ENCODE results near the gene TNFRSF4. TPM values are rescaled to one million over a fixed set of nuclear protein-coding genes. Genes with fewer than 3 reads are reported as not detected.
"Not testable (repeated sequence)": the region's sequence is repeated elsewhere in the genome, so short reads cannot be mapped to it uniquely, and the experiment has no call there.

The TNFRSF4 gene
- total RNA-seq, 1 experiment from 2014 or later = not detected

- no peak for DNase-seq (ENCODE audit: low spot score)
Observed at GRCh38 chr1:1203561-1204424, 10.2 kb downstream of the TNFRSF4 start.

DNA sequence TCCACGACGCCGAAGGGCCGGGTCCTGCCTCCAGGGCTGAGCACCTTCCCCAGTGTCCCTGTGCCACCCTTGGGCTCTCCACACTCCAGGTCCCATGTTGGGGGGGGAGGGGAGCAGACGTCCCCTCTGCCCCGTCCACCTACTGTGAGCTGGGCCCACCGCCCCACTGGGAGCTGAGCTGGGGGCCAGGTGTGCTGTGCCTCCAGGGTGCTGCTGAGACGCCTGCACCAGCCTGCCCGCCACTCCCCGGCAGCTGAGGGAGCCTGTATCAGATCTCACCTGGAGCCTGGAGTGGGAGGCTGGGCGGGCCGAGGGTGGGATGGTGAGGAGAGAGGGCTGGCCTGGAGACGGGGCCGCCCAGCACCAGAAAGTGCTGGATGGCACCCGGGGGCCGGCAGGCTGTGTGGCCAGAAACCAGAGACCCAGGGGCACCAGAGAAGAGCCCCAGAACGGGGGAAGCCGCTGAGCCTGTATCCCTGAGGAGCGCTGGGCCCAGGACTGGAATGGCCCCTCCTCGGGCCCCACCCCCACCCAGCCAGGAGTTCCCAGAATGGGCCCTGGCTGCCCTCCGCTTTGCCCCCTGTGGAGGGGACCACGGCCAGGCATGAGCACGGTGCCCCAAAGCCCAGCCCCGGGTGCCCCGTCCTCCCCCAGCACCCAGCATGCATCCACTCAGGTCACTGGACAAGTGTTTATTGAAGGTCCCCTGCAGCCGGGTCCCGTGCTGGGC is 11.0 kb downstream of the TNFRSF4 start:
- DNase-seq (ENCODE audit: low spot score) = no peak

GRCh38 chr1:1200876-1201810 is 12.8 kb downstream of the TNFRSF4 start:
- DNase-seq (ENCODE audit: low spot score) = no peak

GRCh38 chr1:1199961-1200875 is 13.7 kb downstream of the TNFRSF4 start:
- no peak for DNase-seq (ENCODE audit: low spot score)

DNA sequence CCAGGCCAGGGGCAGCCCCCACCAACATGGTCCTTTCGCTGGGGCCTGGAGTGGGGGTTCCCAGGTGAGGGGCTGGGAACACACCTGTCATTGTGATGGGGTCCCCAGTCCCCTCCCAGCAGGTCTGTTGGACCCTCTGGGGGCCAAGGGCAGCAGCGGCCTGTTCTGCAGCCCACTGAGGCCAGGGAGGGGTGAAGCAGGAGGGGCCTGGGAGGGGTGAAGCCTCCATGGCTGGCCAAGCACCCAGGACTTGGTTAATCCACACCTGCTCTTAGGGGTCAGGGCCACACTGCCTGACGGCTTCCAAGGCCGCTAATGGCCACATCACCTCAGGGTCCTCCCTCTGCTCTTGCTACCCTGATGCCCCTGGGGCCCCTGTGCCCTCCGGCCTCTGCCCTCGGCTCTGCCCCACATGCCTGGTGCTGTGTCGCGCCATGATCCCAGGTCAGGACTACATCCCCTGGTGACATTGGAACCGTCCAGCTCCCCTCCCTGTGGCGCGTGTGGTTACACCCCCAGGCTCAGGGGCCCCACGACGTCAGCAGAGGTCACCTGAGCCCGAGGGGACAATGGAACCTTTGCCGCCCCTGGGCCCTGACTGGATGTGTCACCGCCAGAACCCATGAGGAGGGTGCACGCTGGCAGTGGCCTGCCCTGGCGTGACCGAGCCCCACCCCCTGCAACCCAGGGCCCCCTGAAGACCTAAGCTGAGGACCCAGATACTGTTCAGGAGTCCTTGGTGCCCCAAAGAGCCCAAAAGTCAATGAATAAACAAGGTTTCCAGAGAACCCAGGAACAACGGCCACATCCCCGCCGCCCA is 14.6 kb downstream of the TNFRSF4 start:
- DNase-seq (ENCODE audit: low spot score) = no peak

- DNase-seq (ENCODE audit: low spot score) = no peak
Observed at GRCh38 chr1:1198423-1199140, 15.4 kb downstream of the TNFRSF4 start.

GRCh38 chr1:1197551-1198422 is 16.2 kb downstream of the TNFRSF4 start:
- DNase-seq (ENCODE audit: low spot score) = no peak

DNA sequence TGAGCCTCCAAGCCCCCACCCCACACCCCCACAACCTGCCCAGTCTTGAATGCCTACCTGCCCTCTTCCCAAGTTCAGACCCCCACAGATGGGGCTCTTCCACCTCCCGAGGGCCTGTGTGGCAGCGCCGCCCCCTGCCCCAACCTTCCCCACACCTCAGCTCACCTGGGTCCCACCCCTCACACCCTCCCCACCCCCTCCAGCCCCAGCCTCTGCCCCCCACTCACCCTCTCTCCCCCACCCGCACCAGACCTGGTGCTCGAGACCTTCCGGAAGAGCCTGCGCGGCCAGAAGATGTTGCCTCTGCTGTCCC is 16.8 kb downstream of the TNFRSF4 start:
- DNase-seq (ENCODE audit: low spot score) = no peak

GRCh38 chr1:1196431-1197187 is 17.3 kb downstream of the TNFRSF4 start:
- no peak for DNase-seq (ENCODE audit: low spot score)

GRCh38 chr1:1195726-1196125 is 18.2 kb downstream of the TNFRSF4 start:
- DNase-seq (ENCODE audit: low spot score) = not testable (repeated sequence)

DNA sequence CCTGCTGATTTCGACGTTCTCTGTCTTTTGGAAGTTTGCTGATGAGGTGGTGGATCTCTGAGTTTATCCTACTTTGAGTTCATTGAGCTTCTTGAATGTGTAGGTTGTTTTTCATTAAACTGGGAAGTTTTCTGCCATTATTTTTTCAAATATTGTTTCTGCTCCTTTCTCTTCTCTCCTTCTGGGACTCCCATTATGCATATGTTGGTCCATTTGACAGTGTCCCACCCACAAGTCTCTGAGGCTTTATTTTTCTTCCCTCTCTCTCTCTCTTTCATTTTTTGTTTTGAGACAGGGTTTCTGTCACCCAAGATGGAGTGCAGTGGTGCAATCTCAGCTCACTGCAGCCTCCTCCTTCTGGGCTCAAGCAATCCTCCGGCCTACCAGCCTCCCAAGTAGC is 19.2 kb downstream of the TNFRSF4 start:
- no peak for DNase-seq (ENCODE audit: low spot score)

DNA sequence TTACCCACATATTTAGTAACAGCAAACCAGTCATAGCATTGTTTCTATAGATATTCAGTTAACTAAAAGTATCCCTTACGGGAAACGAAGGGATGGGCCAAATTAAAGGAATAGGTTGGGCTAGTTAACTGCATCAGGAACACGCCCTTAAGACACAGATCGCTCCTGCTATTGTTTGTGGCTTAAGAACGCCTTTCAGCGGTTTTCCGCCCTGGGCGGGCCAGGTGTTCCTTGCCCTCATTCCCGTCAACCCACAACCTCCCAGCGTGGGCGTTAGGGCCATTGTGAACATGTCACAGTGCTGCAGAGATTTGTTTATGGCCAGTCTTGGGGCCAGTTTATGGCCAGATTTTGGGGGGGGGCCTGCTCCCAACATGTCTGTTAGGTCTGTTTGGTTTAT is 22.2 kb downstream of the TNFRSF4 start:
- no peak for DNase-seq (ENCODE audit: low spot score)

- no peak for DNase-seq (ENCODE audit: low spot score)
Observed at GRCh38 chr1:1189111-1189510, 24.8 kb downstream of the TNFRSF4 start.

DNA sequence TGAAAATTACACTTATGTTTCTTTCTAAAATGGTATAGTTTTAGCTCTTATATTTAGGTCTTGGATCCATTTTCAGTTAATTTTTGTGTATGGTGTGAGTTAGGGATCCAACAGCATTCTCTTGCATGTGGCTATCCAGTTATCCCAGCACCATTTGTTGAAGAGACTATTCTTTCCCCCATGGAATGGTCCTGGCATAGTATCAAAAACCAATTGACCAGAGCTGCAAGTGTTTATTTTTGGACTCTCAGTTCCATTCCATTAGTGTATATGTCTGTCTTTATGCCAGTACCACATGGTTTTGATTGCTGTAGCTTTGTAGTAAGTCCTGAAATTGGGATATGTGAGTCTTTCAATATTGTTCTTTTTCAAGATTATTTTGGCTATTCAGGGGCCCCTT is 26.0 kb downstream of the TNFRSF4 start:
- DNase-seq (ENCODE audit: low spot score) = no peak

DNA sequence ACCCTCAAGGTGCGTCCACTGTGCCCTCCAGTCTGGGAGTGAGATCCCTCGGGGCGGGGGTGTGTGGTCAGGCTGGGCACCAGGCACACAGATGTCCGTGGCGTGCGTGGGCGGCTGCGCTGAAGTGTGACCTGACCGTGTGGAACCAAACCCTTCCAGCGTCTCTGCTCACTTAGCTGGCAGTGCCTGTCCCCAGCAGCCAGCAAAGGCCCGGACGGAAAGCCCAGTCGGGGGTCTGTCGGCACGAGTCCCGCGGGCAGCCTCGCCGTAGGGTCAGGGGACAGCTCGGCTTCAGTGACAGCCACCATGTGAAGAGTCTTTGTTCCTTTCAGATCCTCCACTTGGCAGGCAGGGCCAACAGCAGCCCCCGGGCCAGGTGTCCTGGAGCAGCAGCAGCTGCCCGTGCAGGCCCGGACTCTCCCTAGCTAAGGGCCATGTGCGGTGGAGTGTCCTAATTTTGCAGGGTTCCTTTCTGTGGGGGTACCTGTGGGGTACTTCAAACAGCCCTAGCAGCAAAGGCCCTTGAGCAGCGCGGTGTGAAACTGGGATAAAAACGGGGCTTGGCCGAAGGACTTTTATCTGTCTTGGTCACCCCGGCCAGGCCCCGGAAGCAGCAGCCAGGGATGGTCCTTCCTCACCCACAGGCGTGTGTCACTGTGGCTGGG is 28.7 kb downstream of the TNFRSF4 start:
- DNase-seq (ENCODE audit: low spot score) = no peak

DNA sequence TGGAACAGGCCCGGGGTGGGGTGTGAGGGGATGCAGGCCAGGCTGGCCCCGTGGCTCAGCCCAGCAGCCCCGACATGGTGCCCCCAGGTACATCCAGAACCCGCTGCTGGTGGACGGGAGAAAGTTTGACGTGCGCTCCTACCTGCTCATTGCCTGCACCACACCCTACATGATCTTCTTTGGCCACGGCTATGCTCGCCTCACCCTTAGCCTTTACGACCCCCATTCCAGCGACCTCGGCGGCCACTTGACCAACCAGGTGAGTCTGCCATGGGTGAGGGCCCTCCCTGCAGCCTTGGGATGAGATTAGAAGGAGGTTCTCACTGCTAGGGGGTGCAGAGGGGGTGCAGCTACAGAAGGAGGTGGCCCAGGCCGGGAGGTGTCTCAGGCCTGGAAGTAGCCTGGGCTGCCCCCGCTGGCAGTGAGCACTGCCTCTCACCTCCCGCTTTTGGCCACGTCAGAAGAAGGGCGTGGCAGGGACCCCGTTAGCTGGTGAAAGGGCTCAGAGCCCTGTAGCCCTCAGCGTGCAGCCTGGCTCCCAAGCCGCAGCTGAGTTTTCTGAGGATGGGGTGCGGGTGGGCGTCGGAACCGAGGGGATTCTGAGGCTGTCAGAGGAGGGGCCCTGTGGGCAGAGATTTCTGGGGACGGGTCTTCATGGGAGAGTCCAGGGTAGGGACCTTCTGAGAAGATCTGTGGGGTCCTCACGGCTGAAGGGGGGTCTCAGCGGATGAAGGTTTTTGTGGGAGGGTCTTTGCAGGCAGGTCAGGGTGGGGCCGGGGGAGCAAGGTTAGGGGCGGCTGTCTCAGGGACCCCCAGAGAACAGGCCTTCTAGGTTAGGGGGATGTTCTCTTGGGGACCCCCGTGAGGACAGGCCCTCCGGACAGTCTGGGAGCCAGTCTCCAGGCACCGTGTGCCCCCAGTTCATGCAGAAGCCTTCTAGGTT is 29.8 kb downstream of the TNFRSF4 start:
- no peak for DNase-seq (ENCODE audit: low spot score)
